ENCODE measurements around the gene GSTT4. TPM values are rescaled to one million over a fixed set of nuclear protein-coding genes. Genes with fewer than 3 reads are reported as not detected.
"Not testable (repeated sequence)": the region's sequence is repeated elsewhere in the genome, so short reads cannot be mapped to it uniquely, and the experiment has no call there.

GSTT4 gene
- total RNA-seq, 1 experiment from 2014 or later, result not detected

DNA sequence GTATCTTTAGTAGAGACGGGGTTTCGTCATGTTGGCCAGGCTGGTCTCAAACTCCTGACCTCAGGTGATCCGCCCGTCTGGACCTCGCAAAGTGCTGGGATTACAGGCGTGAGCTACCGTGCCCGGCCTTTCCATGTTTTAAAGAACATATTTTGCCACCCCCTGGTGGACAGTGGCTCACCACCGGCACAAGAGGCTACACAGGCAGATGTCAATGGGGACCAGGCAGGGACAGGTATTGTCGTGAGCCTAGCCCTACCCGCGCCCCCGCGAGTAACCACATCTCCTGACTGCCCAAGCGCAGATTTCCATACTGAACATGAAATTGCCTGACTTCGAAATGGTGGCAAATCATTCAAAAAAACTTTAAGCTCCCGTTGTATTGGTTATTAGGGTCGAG lies 39.2 kb downstream of the GSTT4 start:
- not testable (repeated sequence) for H3K56ac ChIP-seq (ENCODE audit: insufficient read length, low read depth, low read length); H3K4me3 Mint-ChIP-seq; H3K18ac ChIP-seq (ENCODE audit: insufficient read length, low read depth, low read length); H2BK12ac ChIP-seq (ENCODE audit: insufficient read length, low read depth, low read length); H2AK5ac ChIP-seq (ENCODE audit: insufficient read length, low read length); H3K23me2 ChIP-seq (ENCODE audit: insufficient read length, low read depth, low read length, poor library complexity, severe bottlenecking); H3K9ac ChIP-seq (ENCODE audit: extremely low read depth, insufficient read length, low read length); H2BK20ac ChIP-seq (ENCODE audit: low read depth, low read length, poor library complexity, severe bottlenecking); H4K5ac ChIP-seq (ENCODE audit: insufficient read length, low read depth, low read length); H3K4me1 Mint-ChIP-seq; H3K4ac ChIP-seq (ENCODE audit: low read depth, low read length); H3K4me1 ChIP-seq (ENCODE audit: insufficient read depth, low read length); H4K20me1 ChIP-seq (ENCODE audit: control insufficient read depth, insufficient read depth, insufficient read length); H3K27me3 ChIP-seq (ENCODE audit: insufficient read depth, low read length); H3K27ac ChIP-seq (ENCODE audit: insufficient read length, low read depth, low read length); H3K79me2 ChIP-seq (ENCODE audit: insufficient read depth, low read length); H3K4me2 ChIP-seq (ENCODE audit: insufficient read depth, insufficient read length, low read length); H3K9me3 ChIP-seq (ENCODE audit: control insufficient read depth, low read depth, low read length); H3K14ac ChIP-seq (ENCODE audit: insufficient read depth, low read length); H3T11ph ChIP-seq (ENCODE audit: low read length); H2BK120ac ChIP-seq (ENCODE audit: low read depth, low read length, poor library complexity, severe bottlenecking); H3K9me3 Mint-ChIP-seq; H4K91ac ChIP-seq (ENCODE audit: insufficient read length, low read depth, low read length); H3K79me1 ChIP-seq (ENCODE audit: insufficient read depth, low read depth, low read length, poor library complexity, severe bottlenecking); H3K23ac ChIP-seq (ENCODE audit: insufficient read length, low read depth, low read length); H4K8ac ChIP-seq (replicated peaks; ENCODE audit: insufficient read length, low read depth, low read length); H3K27me3 Mint-ChIP-seq (ENCODE audit: low read depth); DNase-seq; H2AFZ ChIP-seq (ENCODE audit: low read length); H3K27ac Mint-ChIP-seq; H2BK5ac ChIP-seq (ENCODE audit: insufficient read length, low read length); H2BK15ac ChIP-seq (ENCODE audit: low read depth, low read length)
- peaks cover 21 to 22% (median 21%) of the 10 kb centered on the region in 3 experiments for H3K36me3 Mint-ChIP-seq (ENCODE audit: insufficient read depth in 1 of 3, low read depth in 3 of 3)
- WGBS (ENCODE audit: extremely low coverage, insufficient read length, low lambda C conversion rate), result no CpG with 5 or more reads among the region's 18 CpGs

DNA sequence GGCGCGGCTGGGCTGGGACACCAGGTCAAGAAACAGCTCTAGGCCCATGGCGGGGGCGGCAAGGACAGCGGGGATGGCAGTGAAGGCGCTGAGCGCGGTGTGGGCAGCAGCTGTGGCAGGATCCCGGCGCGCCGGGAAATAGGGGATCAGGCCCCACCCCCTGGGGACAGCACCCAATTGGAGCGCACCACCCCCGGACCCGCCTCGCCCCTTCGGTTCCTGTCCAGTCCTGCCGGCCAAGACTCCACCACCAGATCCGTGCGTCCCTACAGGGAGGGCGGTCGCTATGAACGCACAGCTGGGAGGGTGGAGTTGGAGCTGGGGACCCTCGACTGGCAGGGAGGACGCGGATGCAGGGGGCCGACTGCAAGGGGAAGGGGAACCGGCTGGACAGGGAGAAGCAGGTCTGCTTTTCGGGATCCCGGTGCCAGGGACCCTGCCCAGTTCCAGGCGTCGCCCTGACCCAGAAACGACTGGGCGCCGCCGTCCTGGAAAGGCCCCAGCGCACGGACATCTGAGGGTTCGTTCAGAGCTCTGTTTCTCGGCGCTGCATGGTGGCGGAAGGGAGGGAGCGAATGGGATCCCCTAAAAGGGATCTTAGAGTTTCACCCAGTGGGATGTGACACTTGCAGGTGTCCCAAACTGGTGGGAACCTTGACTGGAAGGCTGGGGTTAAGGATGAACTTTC lies 44.0 kb downstream of the GSTT4 start, which contains the start of gene GSTT2B:
GSTT2B (minus strand) TSS at position 112 of the 688 bp plus-strand sequence; CDS start at position 48, 64 bp downstream.
- not testable (repeated sequence) for H3K36me3 Mint-ChIP-seq (ENCODE audit: insufficient read depth in 1 of 3, low read depth in 3 of 3); H3K4me3 Mint-ChIP-seq; H3K27me3 Mint-ChIP-seq (ENCODE audit: low read depth)

More for the DNA sequence above, 44.0 kb downstream of the GSTT4 start, which contains the start of gene GSTT2B:
- not testable (repeated sequence) for H4K8ac ChIP-seq (replicated peaks; ENCODE audit: insufficient read length, low read depth, low read length); H3T11ph ChIP-seq (ENCODE audit: low read length); H2AFZ ChIP-seq (ENCODE audit: low read length); H3K79me2 ChIP-seq (ENCODE audit: insufficient read depth, low read length); H3K27ac Mint-ChIP-seq; H2BK20ac ChIP-seq (ENCODE audit: low read depth, low read length, poor library complexity, severe bottlenecking); H3K4me2 ChIP-seq (ENCODE audit: insufficient read depth, insufficient read length, low read length); H3K18ac ChIP-seq (ENCODE audit: insufficient read length, low read depth, low read length); H2BK15ac ChIP-seq (ENCODE audit: low read depth, low read length); H4K20me1 ChIP-seq (ENCODE audit: control insufficient read depth, insufficient read depth, insufficient read length); H3K9me3 ChIP-seq (ENCODE audit: control insufficient read depth, low read depth, low read length); H3K79me1 ChIP-seq (ENCODE audit: insufficient read depth, low read depth, low read length, poor library complexity, severe bottlenecking); H2AK5ac ChIP-seq (ENCODE audit: insufficient read length, low read length); H3K9me3 Mint-ChIP-seq; H3K56ac ChIP-seq (ENCODE audit: insufficient read length, low read depth, low read length); H2BK5ac ChIP-seq (ENCODE audit: insufficient read length, low read length); H3K4ac ChIP-seq (ENCODE audit: low read depth, low read length); H3K14ac ChIP-seq (ENCODE audit: insufficient read depth, low read length); H3K27ac ChIP-seq (ENCODE audit: insufficient read length, low read depth, low read length); H3K23ac ChIP-seq (ENCODE audit: insufficient read length, low read depth, low read length); H3K4me1 ChIP-seq (ENCODE audit: insufficient read depth, low read length); H4K5ac ChIP-seq (ENCODE audit: insufficient read length, low read depth, low read length); H4K91ac ChIP-seq (ENCODE audit: insufficient read length, low read depth, low read length); H3K4me1 Mint-ChIP-seq; H2BK12ac ChIP-seq (ENCODE audit: insufficient read length, low read depth, low read length); H3K27me3 ChIP-seq (ENCODE audit: insufficient read depth, low read length); H2BK120ac ChIP-seq (ENCODE audit: low read depth, low read length, poor library complexity, severe bottlenecking); H3K23me2 ChIP-seq (ENCODE audit: insufficient read length, low read depth, low read length, poor library complexity, severe bottlenecking); H3K9ac ChIP-seq (ENCODE audit: extremely low read depth, insufficient read length, low read length); DNase-seq
- no CpG with 5 or more reads among the region's 43 CpGs for WGBS (ENCODE audit: extremely low coverage, insufficient read length, low lambda C conversion rate)
